ENCODE measurements around the gene B4GALT6. TPM values are rescaled to one million over a fixed set of nuclear protein-coding genes. Genes with fewer than 3 reads are reported as not detected.

Gene B4GALT6
- total and polyA plus RNA-seq, 10 of the 15 experiments (the other 5 are each of a cell fraction or from before 2014, with no cell fraction given), result 11.9 to 47.4 (median 18.0) TPM

GRCh38 chr18:31723990-31724711 lies 39.8 kb upstream of the B4GALT6 start (continued):
- TF ChIP-seq CUX1 (IDR thresholded peaks at IDR 0.05; ENCODE audit: insufficient replicate concordance, low read depth, low read length), result no peak
- no peak for TF ChIP-seq ELK1 (IDR thresholded peaks at IDR 0.05; ENCODE audit: low read depth, low read length)
- no peak for TF ChIP-seq KLF5 (IDR thresholded peaks at IDR 0.05; ENCODE audit: partially characterized antibody)
- no peak for TF ChIP-seq RUNX3 (IDR thresholded peaks at IDR 0.05; ENCODE audit: low read length)
- TF ChIP-seq RAD51 (IDR thresholded peaks at IDR 0.05), result no peak
- TF ChIP-seq RFX5 (IDR thresholded peaks at IDR 0.05; ENCODE audit: low read depth, low read length), result no peak
- TF ChIP-seq EZH2 (IDR thresholded peaks at IDR 0.05; ENCODE audit: borderline replicate concordance, control insufficient read depth, low read depth, low read length), result no peak
- no peak for TF ChIP-seq IRF4 (IDR thresholded peaks at IDR 0.05; ENCODE audit: low read depth, low read length)
- TF ChIP-seq ATF7 (IDR thresholded peaks at IDR 0.05; ENCODE audit: low read depth), result no peak
- TF ChIP-seq BCL11A (IDR thresholded peaks at IDR 0.05; ENCODE audit: low read depth, low read length), result no peak
